ENCODE results near the gene CAMK2D.

DNA sequence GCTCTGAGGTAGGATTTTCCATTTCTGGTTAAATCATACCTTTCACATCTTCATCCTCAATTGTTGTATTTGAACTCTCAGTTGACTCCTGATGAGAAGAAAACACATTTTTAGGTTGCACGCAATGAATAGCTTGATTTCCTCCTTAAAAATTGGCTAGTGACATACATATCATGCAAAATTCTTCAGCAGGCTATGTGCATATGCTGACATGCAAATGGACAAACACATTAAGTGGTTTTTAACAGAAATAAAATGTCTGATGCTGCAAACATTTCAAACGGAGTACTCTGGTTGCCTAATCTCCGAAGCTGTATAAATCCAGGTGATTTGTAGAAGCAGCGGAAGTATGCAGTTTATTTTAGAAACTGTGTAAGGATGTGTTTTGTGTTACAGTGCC lies 261.1 kb downstream of the CAMK2D start:
- TF ChIP-seq, protein P1, sequence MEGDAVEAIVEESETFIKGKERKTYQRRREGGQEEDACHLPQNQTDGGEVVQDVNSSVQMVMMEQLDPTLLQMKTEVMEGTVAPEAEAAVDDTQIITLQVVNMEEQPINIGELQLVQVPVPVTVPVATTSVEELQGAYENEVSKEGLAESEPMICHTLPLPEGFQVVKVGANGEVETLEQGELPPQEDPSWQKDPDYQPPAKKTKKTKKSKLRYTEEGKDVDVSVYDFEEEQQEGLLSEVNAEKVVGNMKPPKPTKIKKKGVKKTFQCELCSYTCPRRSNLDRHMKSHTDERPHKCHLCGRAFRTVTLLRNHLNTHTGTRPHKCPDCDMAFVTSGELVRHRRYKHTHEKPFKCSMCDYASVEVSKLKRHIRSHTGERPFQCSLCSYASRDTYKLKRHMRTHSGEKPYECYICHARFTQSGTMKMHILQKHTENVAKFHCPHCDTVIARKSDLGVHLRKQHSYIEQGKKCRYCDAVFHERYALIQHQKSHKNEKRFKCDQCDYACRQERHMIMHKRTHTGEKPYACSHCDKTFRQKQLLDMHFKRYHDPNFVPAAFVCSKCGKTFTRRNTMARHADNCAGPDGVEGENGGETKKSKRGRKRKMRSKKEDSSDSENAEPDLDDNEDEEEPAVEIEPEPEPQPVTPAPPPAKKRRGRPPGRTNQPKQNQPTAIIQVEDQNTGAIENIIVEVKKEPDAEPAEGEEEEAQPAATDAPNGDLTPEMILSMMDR (IDR thresholded peaks at IDR 0.05 in 8 of 11, conservative IDR thresholded peaks at IDR 0.05 in 3 of 11), result no peak
- TF ChIP-seq POLR2AphosphoS5 (IDR thresholded peaks at IDR 0.05) (no peak), POLR2A (IDR thresholded peaks at IDR 0.05) (no peak)
